Keratinocyte (primary cell): ENCODE measurements around the gene USP31.

Experiments
- CTCF ChIP-seq, 3 experiments: IDR thresholded peaks in 1 of 3; conservative IDR thresholded peaks in 1 of 3; optimal IDR thresholded peaks in 1 of 3; 2 replicates in 2 of 3; 3 replicates in 1 of 3; pipeline versions ENCODE3 to v1.5.1; 2011; ENCODE audit warnings: low read length in 3 of 3, mild to moderate bottlenecking in 3 of 3, moderate library complexity in 2 of 3, control low read depth in 1 of 3, inconsistent platforms in 1 of 3; ENCODE audit not compliant: insufficient read depth in 2 of 3; ENCODE audit errors: extremely low read depth in 1 of 3
- EZH2 ChIP-seq: IDR thresholded peaks from one replicate; pipeline ENCODE4 v1.6.1; 2012; ENCODE audit warnings: inconsistent platforms, mild to moderate bottlenecking, low read length, moderate library complexity

GRCh38 chr16:23092072-23092800, 57.0 kb downstream of the USP31 start:
- no peak for TF ChIP-seq CTCF (optimal IDR thresholded peaks at IDR 0.05 in 1 of 3, IDR thresholded peaks at IDR 0.05 in 1 of 3, conservative IDR thresholded peaks at IDR 0.05 in 1 of 3; ENCODE audit: extremely low read depth in 1 of 3, insufficient read depth in 2 of 3, low read length in 3 of 3)
- TF ChIP-seq EZH2: no peak
